ENCODE results near the gene OLFM3.

The OLFM3 gene

GRCh38 chr1:101942516-101943193 is 54.1 kb downstream of the OLFM3 start:
- no peak for DNase-seq

DNA sequence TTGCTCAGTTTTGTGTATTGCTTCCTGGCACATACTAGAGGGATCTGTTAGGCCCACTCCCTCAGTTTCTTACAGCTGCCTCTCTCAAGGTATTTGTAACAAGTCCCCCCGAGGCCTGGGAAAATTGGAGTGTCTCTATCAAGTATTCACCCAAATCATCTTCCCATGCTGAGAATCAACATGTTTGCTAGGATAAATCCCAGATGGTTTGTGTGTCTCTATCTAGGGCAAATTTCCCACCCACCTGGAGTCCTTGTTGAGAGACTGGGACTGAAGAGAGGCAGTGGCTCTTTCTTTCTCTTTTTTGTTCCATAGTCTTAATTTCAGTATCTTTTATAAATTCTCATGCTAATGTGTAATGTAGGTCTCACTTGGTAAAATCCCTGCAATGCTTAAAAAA is 58.0 kb downstream of the OLFM3 start:
- no peak for DNase-seq

- no peak for DNase-seq
Measured at GRCh38 chr1:101929343-101929742, 67.4 kb downstream of the OLFM3 start.

DNA sequence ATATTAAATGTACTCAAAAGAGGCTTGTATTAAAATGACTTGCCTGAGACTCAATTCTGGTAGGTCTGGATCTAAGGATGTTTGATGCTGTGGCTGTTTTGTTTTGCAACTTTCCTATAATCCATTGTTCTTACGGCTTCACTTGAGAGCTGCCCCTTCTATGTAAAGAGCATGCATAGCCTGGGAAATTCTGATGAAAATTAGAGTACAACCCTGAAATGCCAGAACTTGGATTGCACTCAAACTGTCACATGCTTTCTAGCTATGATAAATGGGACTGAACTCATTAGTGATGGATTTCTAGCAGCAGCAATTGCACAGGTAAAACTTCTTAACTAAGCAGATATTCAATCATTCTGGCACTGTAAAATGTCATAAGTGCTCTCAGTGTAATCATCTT is 67.9 kb downstream of the OLFM3 start:
- no peak for DNase-seq

GRCh38 chr1:101924700-101925099 is 72.0 kb downstream of the OLFM3 start:
- no peak for DNase-seq

DNA sequence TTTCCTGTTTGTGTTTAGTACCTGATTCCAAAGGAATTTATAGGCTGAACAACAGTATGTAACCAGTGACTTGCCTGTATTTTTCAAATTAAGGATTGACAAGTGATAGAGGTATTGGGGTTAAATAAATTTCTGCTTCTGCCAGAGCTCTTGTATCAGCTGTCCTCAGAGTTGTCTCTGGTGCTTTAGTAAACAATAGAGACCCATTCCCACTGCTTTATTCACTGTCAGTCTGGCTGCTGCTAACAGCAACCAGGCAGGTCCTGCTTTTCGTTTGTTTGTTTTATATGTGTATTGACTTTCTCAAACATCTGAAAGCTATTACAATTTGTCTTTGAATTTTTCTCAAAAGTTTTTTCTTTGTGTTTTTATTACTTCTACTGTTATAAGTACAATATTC is 76.1 kb downstream of the OLFM3 start:
- no peak for DNase-seq

DNA sequence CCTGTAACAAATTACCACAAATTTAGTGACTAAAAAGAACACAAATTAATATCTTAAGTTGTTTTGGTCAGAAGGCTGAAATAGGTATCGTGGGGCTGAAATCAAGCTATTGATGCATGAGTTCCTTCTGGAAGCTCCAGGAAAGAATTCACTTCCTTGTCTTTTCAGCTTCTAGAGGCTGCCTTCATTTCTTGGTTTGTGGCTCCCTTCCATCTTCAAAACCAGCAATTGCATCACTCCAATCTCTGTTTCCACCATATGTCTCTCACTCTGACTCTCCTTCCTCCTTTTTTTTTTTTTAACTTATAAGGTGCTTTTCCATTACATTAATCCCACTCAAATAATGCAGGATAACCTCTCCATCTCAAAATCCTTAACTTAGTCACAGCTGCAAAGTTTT is 78.4 kb downstream of the OLFM3 start:
- no peak for DNase-seq

GRCh38 chr1:101915597-101915996 is 81.1 kb downstream of the OLFM3 start:
- no peak for DNase-seq

GRCh38 chr1:101914473-101915242 is 82.1 kb downstream of the OLFM3 start:
- no peak for DNase-seq

DNA sequence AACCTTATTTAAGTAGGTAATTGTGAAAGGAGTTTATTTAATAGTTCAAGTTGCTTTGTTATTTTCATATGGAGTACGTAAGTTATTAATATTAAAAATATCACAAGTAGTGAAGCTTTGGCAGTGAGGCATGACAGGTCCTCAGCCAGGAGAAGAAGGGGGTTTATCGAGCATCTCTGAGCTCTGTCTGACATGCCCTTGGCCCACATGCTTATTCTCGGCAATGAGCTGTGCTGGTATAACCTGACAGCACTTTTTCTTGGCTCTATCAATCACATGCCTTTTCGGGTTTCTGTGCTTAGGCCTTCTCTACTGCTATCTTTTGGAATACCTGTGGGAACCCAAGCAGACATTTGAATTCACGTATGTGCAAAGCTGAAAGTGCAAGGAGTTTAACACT is 84.8 kb downstream of the OLFM3 start:
- no peak for DNase-seq

DNA sequence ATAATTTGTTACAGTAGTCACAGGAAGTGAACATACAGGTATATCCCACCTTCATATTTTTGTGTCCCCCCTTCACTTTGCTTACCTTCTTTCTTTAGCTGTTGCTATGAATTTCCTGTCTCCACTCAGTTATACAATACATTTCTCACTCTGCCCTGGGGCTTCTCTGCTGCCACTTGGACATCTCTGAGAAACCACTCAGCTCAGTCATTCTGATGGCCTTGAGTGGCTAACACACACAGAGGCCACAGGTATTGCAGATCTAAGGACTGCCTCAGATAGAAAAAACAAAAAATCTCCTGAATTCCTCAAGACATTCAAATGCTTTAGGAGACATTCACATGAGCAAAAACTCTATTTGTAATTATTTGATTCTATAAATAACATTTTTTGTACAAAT is 87.7 kb downstream of the OLFM3 start:
- DNase-seq: no peak

- no peak for DNase-seq
Measured at GRCh38 chr1:101907264-101907663, 89.5 kb downstream of the OLFM3 start.

DNA sequence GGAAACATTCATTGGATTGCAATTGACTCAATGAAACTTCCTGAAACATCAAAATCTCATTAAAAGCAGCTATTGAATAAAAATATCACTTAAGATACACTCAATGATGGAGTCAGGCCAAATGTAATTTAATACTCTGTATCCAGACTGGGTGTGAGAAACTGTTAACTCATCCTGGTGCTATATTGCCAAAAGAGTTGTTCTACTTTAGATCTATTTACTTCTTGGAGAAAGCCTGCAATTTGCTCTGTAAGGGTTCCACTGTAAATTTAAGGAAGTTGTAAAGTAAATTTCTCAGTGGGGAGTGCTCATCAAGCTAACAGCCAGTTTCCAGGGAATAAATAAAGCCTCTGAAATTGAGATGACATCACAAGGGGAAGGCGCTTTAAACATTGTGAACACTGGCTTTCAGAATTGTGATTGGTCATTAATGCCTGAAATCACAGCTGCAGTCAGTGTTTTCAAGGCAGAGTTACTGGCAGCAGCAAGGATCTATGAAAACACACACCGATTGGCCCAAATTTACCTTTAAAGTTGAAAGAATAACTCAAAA is 91.4 kb downstream of the OLFM3 start:
- no peak for DNase-seq

DNA sequence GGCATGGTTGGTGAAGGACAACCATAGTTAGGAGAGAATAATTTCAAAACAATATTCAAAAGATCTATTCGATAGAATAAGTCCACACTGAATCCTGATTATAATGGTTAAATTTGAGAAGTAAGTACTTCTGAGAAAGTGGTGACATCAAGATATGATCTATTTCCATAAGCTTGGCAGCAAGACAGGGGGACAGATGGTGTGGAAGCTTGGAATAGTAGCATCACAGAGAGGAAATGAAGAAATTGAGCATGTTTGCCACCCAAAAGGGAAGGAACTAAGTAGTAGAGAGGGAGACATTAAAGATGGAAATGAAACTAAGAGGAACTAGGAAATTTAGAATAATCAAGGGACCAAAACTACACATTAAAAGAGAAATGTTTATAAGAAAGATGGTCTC is 94.5 kb downstream of the OLFM3 start:
- DNase-seq: no peak

GRCh38 chr1:101898137-101898536 is 98.6 kb downstream of the OLFM3 start:
- no peak for DNase-seq

- no peak for DNase-seq
Measured at GRCh38 chr1:101884621-101885020, 112.1 kb downstream of the OLFM3 start.

DNA sequence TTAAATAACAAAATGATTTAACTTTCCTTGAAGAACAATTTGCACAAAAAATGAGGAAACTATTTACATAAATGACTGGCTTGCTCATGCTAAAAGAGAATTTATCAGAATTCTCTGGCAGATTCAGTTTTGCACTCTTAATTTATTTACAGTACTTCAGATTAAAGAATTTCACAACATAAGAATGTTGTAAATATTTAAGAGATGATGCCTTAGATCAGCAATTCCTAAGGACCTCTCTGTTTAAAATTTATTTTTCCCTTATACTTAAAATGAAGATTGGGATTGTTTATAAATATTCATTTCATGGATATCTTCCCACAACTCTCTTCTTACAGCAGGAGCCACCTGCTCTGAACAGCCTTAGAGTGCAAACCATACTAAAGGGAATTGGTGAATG is 120.8 kb downstream of the OLFM3 start:
- DNase-seq: no peak

DNA sequence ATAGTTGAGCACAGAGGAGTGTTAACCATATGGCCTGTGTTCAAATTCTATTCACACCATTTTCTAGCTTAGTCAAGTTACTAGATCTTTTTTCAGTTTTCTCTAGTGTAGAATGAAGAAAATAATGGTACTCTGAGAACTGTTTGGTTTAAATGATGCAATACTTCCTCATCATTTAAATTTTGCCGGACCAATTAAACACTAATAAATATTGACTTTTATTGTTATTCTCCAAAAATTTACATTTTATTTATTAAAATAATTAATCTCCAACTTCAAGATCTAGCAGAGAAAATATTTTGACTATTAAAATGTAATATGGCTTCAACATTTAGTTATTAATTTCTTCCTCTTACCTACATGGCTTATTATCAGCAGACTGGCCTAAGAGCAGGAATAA is 123.1 kb downstream of the OLFM3 start:
- no peak for DNase-seq

DNA sequence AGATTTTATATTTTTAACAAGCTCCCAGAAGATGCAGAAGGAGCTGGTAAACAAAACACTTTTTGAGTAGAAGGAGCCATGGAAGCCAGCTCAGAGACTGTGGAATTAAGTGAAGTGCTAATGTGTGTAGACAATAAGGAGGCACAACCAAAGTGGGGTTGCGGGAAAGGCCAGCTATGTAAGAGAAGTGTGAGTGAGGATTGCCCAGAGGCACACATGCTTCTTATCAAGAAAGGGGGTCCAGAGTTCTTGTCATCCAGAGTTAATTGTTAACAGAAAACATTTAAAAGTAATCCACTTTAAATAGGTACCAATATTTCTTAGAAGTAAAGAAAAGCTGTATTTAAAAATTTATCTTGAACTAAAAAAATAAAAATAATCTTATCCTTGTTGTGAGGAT is 136.8 kb downstream of the OLFM3 start:
- DNase-seq: no peak

- DNase-seq: no peak
Measured at GRCh38 chr1:101854271-101854670, 142.5 kb downstream of the OLFM3 start.

- DNase-seq: no peak
Measured at GRCh38 chr1:101852936-101853335, 143.8 kb downstream of the OLFM3 start.

- no peak for DNase-seq
Measured at GRCh38 chr1:101849356-101849755, 147.4 kb downstream of the OLFM3 start.

DNA sequence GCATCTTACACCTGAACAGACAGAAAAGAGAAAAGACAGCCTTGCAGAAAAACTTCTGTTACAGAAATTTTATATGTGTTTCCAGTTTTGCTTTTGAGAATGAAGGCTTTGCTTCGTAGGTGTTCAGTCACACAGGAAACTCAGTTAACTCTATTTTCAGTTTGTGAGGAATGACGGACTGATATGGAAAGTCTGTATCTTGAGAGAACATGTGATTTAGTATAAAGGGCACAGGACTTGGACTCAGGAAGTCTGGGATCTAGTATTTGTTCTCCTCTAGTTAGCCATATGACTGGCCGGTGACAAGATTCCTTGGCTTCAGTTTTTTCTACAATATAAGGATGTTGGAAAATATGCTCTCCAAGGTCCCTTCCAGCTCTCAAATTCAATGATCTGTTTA is 149.1 kb downstream of the OLFM3 start:
- no peak for DNase-seq

DNA sequence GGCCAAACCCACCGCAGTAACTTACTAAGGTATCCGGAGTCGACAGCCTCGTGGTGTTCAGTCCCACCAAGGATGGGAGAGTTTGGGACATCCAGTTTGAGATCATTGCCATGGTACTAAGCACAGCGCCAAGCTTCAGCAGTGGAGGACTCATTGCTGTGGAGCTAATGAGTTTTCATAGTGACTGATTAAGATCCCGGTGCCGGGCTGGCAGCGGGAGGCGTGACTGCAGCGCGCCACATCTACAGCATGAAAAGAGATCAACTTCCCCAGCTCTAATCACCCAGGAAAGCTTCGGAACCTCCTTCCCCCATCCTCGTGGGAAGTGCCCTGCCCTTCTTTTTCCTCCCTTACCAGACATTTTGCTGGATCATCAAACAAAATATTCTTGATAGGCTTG is 149.9 kb downstream of the OLFM3 start:
- DNase-seq: no peak

DNA sequence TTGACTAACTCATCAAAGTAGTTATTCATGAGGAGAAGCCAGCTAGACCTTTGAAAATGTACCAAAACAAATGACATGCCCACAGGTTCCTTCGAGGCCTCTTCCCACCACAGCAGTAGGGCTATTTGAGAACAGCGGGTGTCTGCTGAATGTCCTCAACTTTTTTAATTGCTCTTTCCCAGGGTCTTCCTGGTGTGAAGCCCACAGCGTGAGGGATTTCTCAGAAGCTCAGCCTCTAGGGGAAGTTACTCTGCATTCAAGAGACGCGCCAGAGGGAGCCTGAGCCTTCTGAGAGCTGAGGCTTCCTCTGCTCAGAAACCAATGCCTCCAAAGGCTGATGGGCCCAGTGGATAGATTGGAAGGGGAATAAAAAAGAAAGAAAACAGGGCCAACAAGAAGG is 153.6 kb downstream of the OLFM3 start:
- DNase-seq: no peak

Data from activated CD4-positive, CD25-positive, alpha-beta regulatory T cell (primary cell).